LNCaP clone FGC (cell line): ENCODE results near the gene RAB15.

ENCODE experiments used
- DNase-seq: peaks from one replicate; pipeline ENCODE4 v3.0.0-alpha.2; 2011; ENCODE audit warnings: low read depth
- H3K4me3 ChIP-seq: 2 replicates; pipeline ENCODE4 v1.5.1; 2011; ENCODE audit warnings: mild to moderate bottlenecking, low read depth, low read length, control low read depth
- CTCF ChIP-seq: IDR thresholded peaks from 2 replicates; pipeline ENCODE4 v1.5.1; 2012; ENCODE audit warnings: mild to moderate bottlenecking; ENCODE audit not compliant: control insufficient read depth, insufficient read depth; ENCODE audit errors: extremely low read depth

RAB15 gene

GRCh38 chr14:64946310-64947045, 25.7 kb downstream of the RAB15 start:
- TF ChIP-seq CTCF, result no peak
- no peak overlapping the region for H3K4me3 ChIP-seq
- no peak for DNase-seq

- no peak overlapping the region for H3K4me3 ChIP-seq
- no peak for TF ChIP-seq CTCF
- no peak for DNase-seq
These were observed 26.5 kb downstream of the RAB15 start for GRCh38 chr14:64945431-64946178.

DNA sequence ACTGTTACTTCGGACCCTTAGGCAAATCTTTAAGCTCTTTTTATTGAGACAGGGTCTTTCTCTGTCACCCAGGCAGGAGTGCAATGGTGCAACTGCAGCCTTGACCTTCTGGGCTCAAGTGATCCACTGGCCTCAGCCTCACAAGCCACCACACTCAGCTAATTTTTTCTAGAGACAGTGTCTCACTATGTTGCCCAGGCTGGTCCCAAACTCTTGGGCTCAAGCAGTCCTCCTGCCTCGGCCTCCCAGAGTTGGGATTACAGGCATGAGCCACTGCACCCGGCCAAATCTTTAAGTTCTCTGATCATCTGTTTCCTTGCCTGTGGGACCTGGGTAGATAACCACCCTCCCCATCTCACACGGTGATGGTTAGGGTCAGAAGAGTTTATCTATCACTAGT, 27.3 kb downstream of the RAB15 start:
- TF ChIP-seq CTCF, result no peak
- DNase-seq, result no peak
- H3K4me3 ChIP-seq, result no peak overlapping the region

DNA sequence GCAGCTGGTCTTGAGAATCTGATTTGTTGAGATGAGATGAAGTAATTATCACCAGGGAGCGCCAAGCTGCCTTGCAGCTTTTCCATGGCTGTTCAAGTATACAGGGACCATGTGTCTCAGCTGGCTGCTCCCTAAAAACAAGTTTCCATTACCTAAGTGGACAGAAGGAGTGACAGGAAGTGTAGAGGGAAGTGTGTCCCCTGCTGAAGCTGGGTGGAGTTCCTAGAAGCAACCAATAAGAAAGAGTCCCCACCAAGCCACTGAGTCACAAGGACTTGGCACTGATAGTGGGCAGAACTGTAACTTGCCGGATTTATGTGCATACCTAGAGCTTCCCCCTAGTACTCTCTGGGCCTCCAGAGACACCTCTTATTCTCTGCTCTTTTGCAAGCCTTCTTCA, 28.1 kb downstream of the RAB15 start:
- TF ChIP-seq CTCF, result no peak
- DNase-seq, result no peak
- H3K4me3 ChIP-seq, result no peak overlapping the region

- H3K4me3 ChIP-seq, result no peak overlapping the region
- no peak for DNase-seq
- TF ChIP-seq CTCF, result no peak
These were observed 28.6 kb downstream of the RAB15 start for GRCh38 chr14:64943556-64943955.

GRCh38 chr14:64942531-64943111, 29.5 kb downstream of the RAB15 start, which contains the start of gene GPX2:
GPX2 (minus strand) TSS chr14:64942745; CDS start chr14:64942726, 19 bp downstream.
- no peak for DNase-seq
- no peak within 1 kb of the TSS for H3K4me3 ChIP-seq
- no peak for TF ChIP-seq CTCF
